ENCODE data around the gene PAPOLB. TPM values are rescaled to one million over a fixed set of nuclear protein-coding genes. Genes with fewer than 3 reads are reported as not detected.

Gene PAPOLB
- total RNA-seq, 3 donors from 2014 or later (not counting 1 experiment from before 2014, with no cell fraction given): 0.14 to 0.36 (median 0.20) TPM

DNA sequence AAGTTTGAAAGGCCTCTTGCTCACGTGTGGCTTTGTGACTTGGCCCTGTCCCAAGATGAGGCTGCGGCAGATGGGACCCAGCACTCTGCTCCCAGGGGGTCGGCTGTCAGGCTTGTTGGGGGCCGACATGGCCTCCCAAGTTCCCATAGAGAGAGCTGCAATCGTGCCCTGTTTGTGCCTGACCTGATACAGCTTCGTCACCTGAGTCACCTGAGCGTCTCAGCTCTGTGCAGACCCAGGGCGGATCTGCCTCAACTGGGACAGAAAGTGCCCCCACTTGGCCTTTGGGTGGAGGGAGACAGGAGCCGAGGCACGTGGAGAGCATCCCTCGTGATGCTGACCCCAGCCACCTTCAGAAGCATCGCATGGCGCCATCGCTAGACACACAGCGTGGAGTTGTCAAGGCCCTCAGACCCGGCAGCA lies 21.7 kb downstream of the PAPOLB start:
- Mint-ChIP-seq H3K36me3 (no peaks in the 10 kb centered on the region), H3K4me3 (no peak overlapping the region), H3K27me3 (ENCODE audit: low read depth in 2 of 2) (peaks cover 0 to 4% of the 10 kb centered on the region in 2 donors), H3K4me1 (peaks cover 0 to 5% of the 10 kb centered on the region in 2 donors), H3K27ac (no peak overlapping the region), H3K9me3 (no peaks in the 10 kb centered on the region)
- Histone ChIP-seq H3K36me3 (ENCODE audit: control insufficient read depth, insufficient read depth, low read length) (no peaks in the 10 kb centered on the region), H3K4me3 (ENCODE audit: low read length) (no peak overlapping the region), H3K4me1 (ENCODE audit: control insufficient read depth, insufficient read depth, low read length) (no peaks in the 10 kb centered on the region), H3K27ac (ENCODE audit: low read length) (no peak overlapping the region), H3K9me3 (ENCODE audit: control insufficient read depth, insufficient read depth, low read length) (no peaks in the 10 kb centered on the region), H3K27me3 (ENCODE audit: control insufficient read depth, insufficient read depth, low read length) (peaks cover under 1% of the 10 kb centered on the region)
- TF ChIP-seq, protein P1, sequence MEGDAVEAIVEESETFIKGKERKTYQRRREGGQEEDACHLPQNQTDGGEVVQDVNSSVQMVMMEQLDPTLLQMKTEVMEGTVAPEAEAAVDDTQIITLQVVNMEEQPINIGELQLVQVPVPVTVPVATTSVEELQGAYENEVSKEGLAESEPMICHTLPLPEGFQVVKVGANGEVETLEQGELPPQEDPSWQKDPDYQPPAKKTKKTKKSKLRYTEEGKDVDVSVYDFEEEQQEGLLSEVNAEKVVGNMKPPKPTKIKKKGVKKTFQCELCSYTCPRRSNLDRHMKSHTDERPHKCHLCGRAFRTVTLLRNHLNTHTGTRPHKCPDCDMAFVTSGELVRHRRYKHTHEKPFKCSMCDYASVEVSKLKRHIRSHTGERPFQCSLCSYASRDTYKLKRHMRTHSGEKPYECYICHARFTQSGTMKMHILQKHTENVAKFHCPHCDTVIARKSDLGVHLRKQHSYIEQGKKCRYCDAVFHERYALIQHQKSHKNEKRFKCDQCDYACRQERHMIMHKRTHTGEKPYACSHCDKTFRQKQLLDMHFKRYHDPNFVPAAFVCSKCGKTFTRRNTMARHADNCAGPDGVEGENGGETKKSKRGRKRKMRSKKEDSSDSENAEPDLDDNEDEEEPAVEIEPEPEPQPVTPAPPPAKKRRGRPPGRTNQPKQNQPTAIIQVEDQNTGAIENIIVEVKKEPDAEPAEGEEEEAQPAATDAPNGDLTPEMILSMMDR (IDR thresholded peaks at IDR 0.05): no peak
- no peak for ATAC-seq
- no peak for DNase-seq
- intact Hi-C loops (cut with micrococcal nuclease): no loop called here
- 85% methylated on average over 16 of the region's 16 CpGs for WGBS (ENCODE audit: insufficient coverage)

DNA sequence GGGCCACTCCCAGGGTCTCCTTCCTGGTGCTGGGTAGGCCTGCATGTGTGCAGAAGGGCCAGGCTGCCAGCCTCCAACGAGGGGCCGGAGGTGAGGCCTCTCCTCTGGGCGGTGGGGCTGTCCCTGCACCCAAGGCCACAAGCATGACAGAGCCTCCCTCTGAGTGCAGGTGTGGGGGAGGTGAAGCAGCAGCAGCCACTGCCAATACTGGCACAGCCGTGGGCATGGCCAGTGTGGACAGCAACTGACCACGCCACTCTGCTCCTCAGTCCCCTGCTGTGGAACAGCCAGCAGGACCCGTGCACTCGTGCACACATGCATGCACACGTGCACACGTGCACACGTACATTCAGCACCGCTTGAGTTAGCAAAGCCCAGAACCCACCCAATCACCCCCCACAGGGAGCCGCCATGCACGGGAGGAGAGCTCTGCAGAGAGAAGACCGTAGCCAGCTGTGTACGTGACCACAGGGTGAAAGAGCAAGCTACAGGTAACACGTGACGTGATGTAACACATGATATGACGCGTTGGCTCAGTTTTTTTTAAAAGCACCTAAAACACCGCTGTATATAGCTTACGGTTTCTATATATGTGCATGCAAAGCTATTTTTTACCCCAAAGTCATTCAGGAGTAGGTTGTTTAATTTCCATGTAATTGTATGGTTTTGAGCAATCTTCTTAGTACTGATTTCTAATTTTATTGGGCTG lies 23.1 kb downstream of the PAPOLB start:
- intact Hi-C loops (cut with micrococcal nuclease): no loop called here
- Histone ChIP-seq H3K36me3 (ENCODE audit: control insufficient read depth, insufficient read depth, low read length) (no peaks in the 10 kb centered on the region), H3K27ac (ENCODE audit: low read length) (no peak overlapping the region), H3K27me3 (ENCODE audit: control insufficient read depth, insufficient read depth, low read length) (no peaks in the 10 kb centered on the region), H3K4me3 (ENCODE audit: low read length) (no peak overlapping the region), H3K9me3 (ENCODE audit: control insufficient read depth, insufficient read depth, low read length) (no peaks in the 10 kb centered on the region), H3K4me1 (ENCODE audit: control insufficient read depth, insufficient read depth, low read length) (no peaks in the 10 kb centered on the region)
- Mint-ChIP-seq H3K36me3 (no peaks in the 10 kb centered on the region), H3K27ac (no peak overlapping the region), H3K27me3 (ENCODE audit: low read depth in 2 of 2) (peaks cover 0 to 3% of the 10 kb centered on the region in 2 donors), H3K4me3 (no peak overlapping the region), H3K9me3 (no peaks in the 10 kb centered on the region), H3K4me1 (peaks cover 0 to 5% of the 10 kb centered on the region in 2 donors)
- no peak for ATAC-seq
- DNase-seq: no peak
- 86% methylated on average over 21 of the region's 21 CpGs for WGBS (ENCODE audit: insufficient coverage)
- TF ChIP-seq, protein P1 (IDR thresholded peaks at IDR 0.05): no peak

DNA sequence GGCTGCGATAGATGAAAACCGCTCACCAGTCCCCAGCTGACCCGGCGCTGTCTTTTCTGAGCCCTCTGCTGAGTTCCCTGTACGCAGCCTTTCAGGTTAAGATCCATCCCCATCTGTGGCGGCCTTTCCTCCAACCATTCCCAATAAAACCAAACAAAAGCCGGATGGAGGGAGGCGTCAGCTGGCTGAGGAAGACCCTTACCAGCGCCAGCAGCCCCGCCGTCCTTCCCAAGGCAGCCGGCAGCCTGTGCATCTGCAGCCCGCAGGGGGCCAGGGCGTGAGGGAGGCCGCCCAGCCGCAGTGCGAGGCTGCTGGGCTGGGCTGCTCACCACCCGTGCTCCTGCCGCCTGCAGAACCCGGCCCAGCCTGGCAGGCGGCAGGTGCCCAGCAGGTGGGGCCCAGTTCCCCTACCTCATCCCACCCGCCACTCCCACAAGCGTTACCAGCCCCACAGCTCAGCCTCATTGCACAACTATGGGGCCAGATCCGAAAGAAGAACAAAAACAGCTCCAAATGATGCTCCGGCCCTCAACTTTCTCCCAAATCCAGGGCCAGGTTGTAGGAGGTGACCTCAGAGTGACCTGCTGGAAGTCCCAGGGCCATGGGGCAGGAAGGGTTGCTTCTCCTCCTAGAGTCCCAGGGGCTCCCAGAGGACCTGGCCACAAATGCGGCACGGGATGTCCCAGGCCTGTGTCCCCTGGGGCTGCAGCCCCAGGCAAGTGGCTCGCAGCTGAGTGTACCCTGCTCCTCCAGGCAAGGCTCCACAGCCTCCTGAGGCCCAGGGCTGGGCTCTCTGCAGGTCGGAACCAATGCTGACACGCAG lies 23.8 kb downstream of the PAPOLB start:
- DNase-seq (no peak), ATAC-seq (no peak)
- H3K4me1 Mint-ChIP-seq: peaks cover 0 to 5% of the 10 kb centered on the region in 2 donors
- Histone ChIP-seq H3K4me1 (ENCODE audit: control insufficient read depth, insufficient read depth, low read length) (no peaks in the 10 kb centered on the region), H3K9me3 (ENCODE audit: control insufficient read depth, insufficient read depth, low read length) (no peaks in the 10 kb centered on the region), H3K27ac (ENCODE audit: low read length) (no peak overlapping the region), H3K27me3 (ENCODE audit: control insufficient read depth, insufficient read depth, low read length) (no peaks in the 10 kb centered on the region), H3K4me3 (ENCODE audit: low read length) (no peak overlapping the region), H3K36me3 (ENCODE audit: control insufficient read depth, insufficient read depth, low read length) (no peaks in the 10 kb centered on the region)
- intact Hi-C loops (cut with micrococcal nuclease): no loop called here
- WGBS (ENCODE audit: insufficient coverage): 85% methylated on average over 30 of the region's 30 CpGs
- no peaks in the 10 kb centered on the region for H3K9me3 Mint-ChIP-seq
- no peak overlapping the region for H3K4me3 Mint-ChIP-seq
- no peak overlapping the region for H3K27ac Mint-ChIP-seq
- TF ChIP-seq, protein P1 (IDR thresholded peaks at IDR 0.05): no peak
- no peaks in the 10 kb centered on the region for H3K36me3 Mint-ChIP-seq
- H3K27me3 Mint-ChIP-seq (ENCODE audit: low read depth in 2 of 2): peaks cover 0 to 3% of the 10 kb centered on the region in 2 donors
